Activated CD8-positive, alpha-beta memory T cell treated with anti-CD3 and anti-CD28 coated beads, Interleukin-2, amount 50 U/mL, for 1 hour (primary cell): ENCODE data around the gene C9orf50.
"Not testable (repeated sequence)": the region's sequence is repeated elsewhere in the genome, so short reads cannot be mapped to it uniquely, and the experiment has no call there.

Source experiments
- DNase-seq: peaks from one replicate; pipeline ENCODE4 v3.0.0-alpha.2; 2020; ENCODE audit errors: extremely low read depth

Gene C9orf50

DNA sequence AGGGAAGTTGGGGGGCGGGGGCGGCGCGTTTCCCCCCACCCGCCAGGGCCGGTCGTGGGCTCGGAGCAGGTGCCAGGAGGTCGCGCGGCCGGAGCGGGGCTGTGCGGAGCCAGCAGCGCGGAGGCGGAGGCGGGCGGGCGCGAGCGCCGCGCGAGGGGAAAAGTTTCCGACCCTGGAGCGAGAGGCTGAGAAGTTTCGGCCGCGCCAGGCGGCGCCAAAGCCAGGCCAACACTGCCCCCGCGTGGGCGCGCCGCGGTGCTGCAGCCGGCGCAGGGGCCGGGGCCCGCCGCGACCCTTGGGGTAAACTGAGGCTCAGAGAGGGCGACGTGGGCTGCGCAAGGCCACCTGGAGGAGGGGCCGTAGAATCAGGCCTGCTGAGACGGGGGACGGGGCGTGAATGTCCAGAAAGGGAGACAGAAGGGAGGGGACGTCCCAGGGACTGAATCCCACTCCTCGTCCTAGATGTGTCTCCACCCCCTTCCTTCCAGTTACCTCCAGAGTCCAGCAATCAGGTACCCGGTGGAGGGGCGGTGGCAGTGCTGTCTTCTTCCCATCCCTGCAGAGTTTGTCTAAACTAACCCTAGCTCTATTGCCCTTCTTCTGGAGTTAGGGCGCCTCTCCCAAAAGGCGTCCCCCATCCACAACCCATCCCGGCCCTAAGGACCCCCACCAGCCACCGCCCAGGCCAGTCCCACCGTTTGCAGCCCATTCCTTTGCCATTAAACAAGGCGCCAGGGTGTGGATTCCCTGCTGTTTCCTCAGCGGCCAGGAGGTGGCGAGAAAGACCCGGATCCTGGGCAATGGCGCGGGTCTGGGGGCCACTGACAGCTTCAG is 10.2 kb downstream of the C9orf50 start:
- peak; percentile 38 for DNase-seq

DNA sequence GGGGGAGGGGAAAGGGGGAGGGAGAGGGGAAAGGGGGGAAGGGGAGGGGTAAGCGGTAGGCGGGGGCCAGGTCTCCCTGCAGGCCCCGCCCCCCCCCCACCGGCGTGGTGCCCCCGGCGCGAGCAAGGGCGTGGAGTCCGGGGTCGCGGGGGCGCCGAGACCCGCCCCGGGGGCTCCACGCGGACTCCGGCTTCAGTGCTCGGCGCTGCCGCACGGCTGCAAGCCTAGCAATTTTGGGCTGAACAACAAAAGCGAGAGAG is 10.8 kb downstream of the C9orf50 start:
- no peak for DNase-seq

DNA sequence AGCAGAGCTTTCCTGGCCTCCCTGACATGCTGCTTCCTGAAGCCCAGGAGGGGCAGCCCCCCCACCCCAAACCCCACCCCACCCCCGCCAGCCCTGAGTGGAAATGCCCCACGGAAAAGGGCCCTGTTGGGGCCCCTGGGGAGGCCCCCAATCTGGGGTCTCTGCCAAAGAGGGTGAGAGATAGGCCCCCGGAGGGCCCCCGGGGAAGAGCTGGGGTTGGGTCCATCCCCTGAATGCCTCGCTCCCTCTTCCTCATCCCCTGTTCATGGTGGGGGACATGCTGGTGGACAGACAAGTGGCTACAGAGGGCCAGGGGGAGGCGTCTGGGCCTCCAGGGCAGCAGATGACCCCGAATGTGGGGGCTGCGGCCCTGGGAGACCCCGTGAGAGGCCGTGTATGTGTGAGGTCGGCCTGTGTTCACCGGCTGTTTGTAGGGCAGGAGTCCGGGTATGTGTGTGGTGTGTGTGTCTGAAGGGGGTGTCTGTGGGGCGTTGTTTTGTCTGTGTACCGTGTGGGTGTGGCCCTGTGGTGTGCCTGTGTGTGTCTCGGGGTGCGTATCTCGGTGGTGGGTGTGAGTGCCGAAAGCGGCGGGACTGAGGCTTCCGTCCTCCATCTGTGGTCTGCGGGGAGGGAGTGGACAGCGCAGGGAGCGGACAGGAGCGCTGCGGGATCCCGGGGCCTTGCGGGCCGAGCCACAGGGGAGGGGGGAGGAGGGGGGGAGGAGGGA is 11.3 kb downstream of the C9orf50 start:
- DNase-seq: peak; percentile 68

DNA sequence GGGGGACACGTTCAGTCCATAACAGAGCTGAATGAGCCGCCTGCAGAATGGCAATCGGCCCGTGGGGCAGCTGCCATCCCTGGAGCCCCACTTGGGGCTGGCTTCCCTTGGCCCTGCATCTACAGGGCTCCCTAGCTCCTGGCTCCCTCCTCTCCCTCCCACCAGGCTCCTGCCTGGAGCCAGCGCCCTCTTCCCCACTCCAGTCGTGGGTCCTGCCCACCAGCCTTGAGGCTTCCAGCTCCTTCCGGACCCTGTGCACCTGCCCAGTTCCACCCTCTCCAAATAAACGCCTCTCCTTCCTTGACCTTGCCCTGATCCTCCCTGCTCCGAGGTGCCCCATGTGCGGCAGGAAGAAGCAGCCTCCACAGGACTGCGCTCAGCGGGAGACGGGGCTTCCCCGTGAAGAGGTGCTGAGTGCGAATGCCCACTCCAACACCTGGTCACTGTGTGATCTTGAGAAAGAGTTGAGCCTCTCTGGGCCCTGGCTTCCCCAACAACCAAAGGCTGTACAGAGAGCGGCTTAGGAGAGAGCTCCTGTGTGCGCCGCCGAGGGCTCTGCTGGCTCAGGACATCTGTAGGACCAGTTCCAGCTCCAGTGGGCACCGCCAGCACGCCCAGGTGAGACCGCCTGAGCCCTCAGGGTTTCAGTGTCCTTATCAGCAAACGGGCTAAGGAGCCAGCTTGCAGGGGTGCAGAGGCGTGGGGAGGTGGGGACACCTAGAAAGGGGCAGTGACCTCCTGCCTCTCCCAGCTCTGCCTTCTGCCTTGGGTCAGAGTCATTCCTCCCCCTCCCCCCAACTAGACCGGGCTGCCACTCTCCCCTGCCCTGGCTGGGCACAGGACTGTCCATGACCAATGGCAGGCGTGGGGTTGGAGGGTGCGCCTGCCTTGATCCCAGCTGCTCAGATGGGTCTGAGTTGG is 12.1 kb downstream of the C9orf50 start:
- DNase-seq: no peak

DNA sequence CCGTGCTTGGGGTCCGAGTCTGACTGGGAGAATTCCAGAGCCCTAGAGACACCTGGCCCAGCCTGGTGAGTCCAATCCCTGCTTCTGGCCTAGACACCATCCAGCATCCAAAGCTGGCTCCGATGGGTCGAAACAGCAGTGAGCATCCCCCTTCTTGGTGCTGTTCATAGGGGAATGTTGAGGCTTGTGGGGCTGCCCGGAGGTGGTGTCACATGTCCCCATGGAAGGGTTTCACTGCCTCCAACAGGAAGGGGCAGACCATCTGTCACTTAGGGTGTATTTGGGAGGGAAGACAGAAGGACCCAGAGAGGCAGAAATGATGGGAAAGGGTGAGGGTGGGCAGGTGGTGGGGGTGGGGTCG is 13.9 kb downstream of the C9orf50 start:
- DNase-seq: no peak

DNA sequence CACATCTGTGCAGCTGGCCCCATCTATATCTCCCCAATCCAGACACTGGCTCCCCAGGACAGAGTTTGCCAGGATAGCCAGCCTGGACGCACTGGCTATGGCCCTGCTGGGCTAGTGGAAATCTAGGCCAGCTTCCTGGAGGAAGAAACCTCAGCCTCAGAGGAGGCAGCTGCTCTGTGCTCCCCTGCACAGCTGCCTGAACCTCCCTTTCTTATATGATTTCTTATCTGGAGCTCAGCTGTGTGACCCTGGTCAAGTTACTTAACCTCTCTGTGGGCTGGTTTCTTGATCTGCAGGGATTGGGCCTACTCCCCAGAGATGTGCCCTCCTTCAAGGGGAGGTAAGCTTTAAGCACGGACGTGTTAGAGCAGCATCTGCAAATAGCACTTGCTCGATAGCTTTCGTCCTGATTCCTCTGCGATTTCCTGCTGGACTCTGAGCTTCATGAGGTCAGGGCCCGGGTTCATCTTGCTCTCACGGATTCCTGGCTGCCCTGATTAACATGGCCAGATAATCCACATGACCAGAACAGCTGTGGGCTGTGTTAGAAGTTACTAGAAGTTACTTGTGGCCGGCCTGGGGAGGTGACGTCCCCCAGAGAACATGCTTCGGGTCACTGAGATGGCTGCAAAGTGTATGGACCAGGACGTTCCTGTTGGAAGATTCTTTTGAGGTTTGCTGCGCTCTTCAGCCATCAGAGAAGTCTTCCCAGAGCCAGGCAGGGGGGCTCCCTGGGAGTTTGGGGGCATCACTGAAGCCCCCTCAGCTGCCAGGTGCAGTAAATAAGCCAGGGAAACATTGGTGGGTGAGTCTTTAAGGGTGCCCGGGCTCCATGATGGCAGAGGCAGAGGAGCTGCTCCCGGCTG is 14.5 kb downstream of the C9orf50 start:
- DNase-seq: no peak

DNA sequence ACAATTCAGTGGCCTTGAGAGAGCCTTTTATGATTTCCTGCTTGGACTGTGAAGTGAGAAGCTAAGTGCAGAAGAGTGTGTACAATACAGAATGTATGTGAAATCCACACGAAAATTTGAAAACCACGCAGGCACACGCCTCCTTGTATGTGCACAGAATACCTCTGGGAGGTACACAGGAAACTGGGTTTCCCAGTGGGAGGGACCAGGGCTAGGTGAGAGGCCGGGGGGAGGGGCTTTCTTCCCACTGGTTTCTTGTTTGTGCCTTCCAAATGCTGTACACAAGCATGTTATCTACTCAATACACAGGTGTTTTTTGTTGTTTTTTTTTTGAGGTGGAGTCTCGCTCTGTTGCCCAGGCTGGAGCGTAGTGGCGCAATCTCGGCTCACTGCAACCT is 16.1 kb downstream of the C9orf50 start:
- DNase-seq: no peak

DNA sequence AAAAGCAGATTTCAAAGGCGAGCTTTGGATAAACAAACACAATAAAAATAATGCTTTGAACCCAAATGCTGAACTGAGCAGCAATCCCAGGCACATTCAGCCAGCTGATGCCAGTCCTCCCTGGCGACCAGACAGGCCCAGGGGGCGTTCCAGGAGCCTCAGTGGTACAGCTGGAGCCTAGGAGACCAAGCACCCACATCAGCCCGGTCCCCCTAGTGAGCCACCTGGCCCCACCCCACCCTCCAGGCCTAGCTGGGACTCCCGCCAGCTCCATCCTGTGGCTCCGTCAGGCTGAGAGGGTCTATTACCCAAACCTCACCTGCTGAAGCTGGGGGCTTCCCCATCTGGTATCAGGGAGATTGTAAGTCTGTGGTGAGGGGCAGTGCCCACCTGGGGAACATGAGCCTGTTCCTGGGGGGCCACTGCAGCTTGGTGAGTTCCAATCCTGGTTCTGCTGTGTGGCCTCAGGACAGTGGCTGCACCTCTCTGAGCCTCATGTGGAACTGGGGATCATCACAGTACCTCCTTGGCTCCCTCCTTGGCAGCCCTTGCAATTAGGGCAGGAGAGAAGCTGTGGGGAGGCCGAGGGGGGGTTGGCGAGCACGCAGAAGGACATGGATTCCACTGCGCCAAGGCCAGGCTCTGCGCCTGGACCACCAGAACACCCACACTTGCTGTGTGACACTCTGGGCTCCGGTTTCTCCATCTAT is 16.7 kb downstream of the C9orf50 start:
- no peak for DNase-seq

DNA sequence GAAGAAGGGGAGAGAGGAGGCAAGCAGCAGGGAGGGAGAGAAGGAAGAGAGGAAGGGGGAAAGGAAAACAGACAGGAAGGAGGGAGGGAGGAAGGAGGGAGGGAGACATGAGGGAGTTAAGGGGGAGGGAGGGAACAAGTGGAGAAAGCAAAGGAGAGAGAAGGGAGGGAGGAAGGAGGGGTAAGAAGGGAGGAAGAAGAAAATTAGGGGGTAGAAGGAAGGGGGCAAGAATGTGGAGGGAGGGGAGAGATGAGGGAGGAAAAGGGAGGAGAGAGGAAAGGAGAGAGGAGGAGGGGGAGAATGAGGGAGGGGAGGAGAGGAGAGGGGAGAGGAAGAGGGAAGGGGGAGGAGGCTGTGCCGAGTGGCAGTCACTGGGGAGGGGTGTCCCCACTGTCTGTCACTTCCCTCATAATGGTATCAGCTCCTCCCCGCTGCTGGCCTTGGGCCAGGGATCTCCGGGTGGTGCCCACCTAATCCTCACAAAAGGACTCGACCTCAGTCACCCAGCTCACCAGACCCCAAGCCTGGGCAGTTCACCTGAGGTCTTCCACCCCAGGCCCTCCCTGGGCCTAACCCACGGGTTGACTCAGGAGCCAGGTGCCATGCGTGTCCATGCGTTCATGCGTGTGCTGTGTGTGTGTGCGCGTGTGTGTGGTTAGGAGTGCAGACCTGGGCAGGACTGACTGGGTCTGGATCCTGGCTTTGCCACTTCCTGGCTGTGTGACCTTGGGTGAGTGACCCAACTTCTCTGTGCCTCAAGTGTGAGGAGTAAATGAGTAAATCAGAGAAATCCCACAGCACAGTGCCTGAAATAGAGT is 18.1 kb downstream of the C9orf50 start:
- DNase-seq: no peak

DNA sequence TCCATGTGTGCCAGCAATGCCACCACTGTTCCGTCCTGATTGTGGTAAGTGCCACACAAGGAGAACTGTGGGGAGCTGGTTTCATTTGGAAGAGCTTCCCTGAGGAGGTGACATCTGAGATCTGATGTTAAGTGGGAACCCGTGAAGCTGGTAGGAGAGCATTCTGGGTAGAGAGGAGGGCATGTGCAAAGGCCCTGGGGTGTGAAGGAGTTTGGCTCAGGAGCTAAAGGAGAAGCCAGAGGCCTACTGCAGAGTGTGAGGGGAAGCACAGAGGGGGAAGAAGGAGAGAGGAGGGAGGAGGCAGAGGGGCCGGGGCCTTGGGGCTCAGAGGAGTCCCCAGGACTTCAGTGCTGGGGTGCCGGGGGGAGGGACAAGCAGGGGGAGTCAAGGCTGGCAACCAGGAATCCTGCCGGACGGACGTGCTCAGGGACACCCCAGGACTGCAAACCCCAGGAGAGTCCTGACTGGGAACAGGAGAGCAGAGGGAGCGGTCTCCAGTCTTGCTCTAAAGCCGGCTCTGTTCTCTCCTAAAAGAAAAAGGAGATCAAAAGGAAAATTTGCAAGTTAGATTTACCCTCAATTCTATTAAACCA is 19.7 kb downstream of the C9orf50 start:
- DNase-seq: no peak

DNA sequence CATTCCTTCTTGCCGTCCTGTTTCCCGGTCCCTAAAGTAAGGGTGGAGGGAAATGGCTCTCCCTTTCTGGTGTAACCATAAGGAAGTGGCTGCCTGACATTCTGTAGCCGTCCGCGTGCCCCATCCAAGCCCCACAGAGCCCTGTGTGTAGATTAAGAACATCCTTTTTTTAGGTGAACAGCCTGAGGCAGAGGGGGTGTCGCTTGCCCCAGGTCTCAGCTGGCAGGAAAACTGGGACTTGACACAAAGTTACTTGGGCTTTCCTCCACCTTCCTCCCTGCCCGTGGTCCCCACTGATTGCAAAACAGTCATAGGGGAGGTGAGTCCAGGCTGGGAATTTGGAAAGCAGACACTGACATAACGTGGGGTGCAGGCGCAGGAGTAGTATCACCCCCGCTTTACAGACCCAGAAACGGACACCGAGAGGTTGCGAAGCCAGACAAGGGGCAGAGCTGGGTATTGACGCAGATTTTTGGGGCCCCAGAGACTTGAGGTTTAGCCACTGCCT is 22.8 kb downstream of the C9orf50 start:
- no peak for DNase-seq

DNA sequence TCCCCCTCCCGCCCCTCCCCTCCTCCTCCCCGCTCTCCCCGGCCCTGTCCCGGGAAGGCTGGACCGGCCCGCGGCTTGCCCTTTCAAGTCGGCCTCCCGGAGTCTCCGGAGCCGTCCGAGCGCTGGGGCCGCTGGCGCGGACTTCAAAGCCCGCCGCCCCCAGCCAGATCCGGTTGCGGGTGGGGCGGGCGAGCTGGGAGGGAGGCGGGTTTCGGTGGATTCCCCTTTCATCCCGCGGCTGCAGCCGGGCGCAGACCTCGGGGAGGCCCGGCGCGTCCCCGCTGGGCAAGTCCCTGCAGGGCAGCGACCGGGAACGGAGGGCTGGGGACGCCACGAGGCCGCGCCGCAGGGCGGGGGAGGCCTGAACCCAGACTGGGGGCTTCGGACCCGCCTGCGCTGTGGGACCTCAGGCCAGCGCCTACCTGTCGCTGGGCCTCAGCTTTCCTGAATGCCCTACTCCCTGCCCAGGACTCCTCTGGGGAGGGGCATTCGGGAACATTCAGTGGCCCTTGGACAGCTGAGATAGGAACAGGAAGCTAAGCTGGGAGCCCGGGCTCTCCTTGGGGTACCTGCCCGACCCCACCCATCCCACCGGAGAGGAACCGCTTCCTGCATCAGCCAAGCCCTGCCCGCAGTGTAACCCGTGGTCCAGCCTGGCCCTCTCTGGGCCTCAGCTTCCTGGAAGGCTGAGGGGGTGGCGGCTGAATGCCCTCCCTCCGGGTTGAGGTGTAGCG is 23.4 kb downstream of the C9orf50 start:
- no peak for DNase-seq

DNA sequence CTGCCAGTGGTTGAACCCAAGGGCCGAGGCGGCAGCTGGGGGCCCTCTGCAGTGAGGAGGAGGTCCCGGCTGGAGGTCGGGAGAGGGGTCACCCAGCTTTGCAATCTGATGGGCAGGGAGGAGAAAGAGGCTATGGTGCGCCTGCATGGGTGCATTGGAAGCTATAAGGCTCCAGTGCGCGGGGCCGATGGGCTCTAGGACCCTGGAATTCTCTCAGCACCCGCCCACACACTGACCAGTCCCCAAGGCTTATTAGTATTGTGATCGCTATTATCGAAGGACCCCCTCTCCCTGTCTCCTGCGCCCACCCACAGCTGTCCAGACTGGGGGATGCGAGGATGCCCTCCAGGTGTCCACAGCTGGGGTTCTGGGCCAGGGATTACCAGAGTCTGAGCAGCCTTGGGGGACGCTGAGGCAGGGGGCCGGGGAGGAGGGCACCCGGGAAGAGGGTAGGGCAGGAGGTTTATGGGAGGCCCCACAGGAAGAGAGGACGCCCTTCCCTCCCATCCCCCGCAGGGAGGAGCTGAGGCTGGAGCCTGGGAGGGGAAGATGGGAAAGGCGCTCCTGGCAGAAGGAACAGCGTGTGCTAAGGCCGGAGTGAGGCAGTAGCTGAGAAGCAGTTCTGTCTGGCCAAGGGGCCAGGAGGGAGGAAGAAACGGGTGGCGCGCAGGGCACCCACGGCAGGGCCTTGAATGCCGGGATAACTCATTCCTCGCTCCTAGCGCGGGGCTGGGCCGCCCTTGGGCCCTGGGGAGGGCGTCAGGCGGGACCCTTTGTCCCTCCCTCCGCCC is 24.2 kb downstream of the C9orf50 start:
- DNase-seq: no peak

DNA sequence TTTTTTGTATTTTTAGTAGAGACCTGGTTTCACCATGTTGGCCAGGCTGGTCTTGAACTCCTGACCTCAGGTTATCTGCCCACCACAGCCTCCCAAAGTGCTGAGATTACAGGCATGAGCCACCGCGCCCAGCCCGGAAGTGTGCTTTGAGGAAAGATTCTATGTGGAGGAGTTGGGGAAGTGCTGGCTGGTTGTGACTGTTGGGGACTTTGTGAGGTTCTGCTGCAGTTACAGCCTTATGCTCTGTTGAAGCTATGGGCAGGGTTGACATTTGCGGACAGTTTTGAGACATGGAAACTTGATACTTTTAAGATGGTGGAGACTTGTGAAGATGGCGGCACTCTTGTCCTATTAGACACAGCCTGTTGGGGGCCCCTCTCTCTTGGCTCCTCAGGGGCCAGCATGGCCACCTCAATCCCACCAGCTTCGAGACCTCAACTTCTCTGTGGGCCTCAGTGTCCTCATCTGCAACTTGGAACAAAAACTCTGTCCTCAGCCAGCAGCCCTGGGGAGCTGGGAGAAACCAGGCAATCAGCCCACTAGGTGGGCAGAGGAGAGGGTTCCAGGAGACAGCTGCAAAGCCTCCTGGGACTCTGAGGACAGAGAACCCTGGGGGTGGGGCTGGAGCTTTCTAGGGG is 24.9 kb downstream of the C9orf50 start:
- DNase-seq: no peak

DNA sequence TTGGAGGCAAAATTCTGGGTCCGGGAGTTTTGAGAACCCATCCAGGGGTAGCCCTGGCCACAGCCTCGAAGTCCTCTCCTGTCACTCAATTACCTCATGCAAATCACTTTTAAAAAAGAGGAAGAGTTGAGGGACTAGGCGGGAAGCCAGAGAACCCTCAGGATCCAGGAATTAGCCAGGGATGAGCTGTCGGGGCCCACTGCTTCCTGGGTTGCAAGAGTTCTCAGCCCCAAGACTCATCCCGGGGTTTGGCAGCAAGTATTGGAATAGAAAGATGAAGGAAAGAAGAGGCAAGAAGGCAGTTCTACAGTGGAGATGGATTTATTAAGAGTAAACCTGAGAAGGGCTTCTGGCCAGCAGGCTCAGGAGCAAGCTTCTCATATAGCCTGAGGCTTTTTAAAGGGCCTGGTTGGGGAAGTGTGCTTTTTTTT is 25.6 kb downstream of the C9orf50 start:
- DNase-seq: no peak

DNA sequence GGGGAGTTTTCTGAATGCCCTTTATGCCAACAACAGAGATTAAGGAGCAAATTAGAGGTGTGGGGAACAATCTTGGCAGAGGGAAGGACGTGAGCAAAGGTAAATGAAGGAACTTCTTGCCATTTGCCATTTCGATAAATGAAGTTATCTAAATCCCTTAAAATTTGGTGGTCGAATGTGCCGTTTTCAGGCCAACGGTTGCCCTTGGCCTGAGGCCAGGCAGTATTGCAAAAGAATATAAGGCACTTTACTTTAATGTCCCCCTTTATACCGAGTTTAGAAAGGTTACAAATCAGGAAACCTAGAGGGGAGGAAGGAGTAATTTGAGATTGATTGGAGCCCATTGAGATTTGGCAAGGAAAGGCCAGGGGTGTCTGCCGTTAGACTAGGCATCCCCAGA is 26.3 kb downstream of the C9orf50 start:
- no peak for DNase-seq

DNA sequence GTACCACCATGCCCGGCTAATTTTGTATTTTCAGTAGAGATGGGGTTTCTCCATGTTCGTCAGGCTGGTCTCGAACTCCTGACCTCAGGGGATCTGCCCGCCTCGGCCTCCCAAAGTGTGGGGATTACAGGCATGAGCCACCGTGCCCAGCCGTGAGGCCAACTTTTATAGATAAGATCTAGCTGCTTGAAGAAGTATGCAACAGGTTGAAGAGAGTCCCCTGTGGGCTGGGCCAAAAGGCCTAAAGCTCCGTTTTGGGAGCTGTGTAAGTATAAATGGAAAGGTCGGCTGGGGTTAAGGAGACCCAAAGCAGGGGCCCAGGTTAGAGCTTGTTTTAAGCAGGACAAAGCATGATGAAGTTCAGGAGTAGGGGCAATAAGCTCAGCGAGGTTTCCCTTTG is 28.1 kb downstream of the C9orf50 start:
- DNase-seq: not testable (repeated sequence)
